HFFc6 (cell line): ENCODE results near the gene NOTCH4. TPM values are rescaled to one million over a fixed set of nuclear protein-coding genes. Genes with fewer than 3 reads are reported as not detected.
A peak's percentile ranks its signal among the peaks of the same experiment; 100 is the strongest.

Source experiments
- DNase-seq: peaks from one replicate; pipeline ENCODE4 v3.0.0-alpha.2; 2018
- H3K27ac Mint-ChIP-seq: 2 replicates; pipeline ENCODE4 v1.8.0; 2020; ENCODE audit warnings: mild to moderate bottlenecking, mixed read lengths
- H3K27me3 Mint-ChIP-seq: 2 replicates; pipeline ENCODE4 v1.8.0; 2021; ENCODE audit warnings: mild to moderate bottlenecking, moderate library complexity, mixed read lengths; ENCODE audit not compliant: insufficient read depth
- H3K36me3 Mint-ChIP-seq: 2 replicates; pipeline ENCODE4 v1.8.0; 2021; ENCODE audit warnings: low read depth, mixed read lengths
- H3K4me1 Mint-ChIP-seq: 2 replicates; pipeline ENCODE4 v1.8.0; 2020; ENCODE audit warnings: low read depth, mixed read lengths
- H3K4me3 Mint-ChIP-seq: 2 replicates; pipeline ENCODE4 v1.8.0; 2020; ENCODE audit warnings: mild to moderate bottlenecking, moderate library complexity, mixed read lengths
- H3K9me3 Mint-ChIP-seq: 2 replicates; pipeline ENCODE4 v1.8.0; 2020; ENCODE audit warnings: mild to moderate bottlenecking, mixed read lengths
- total RNA-seq, 6 experiments: library from RNA; stranded (reverse); fragmentation: NEBNext Ultra II Directional; extraction: Animal tissue kit (Norgen Biotek cat#: 25700); gene quantifications; 2 replicates in 1 of 6; 3 replicates in 5 of 6; pipeline ENCODE4 v1.2.3, GENCODE V29; 2021
- TF ChIP-seq, protein P1 (sequence below): fragments of 200-600 bp; sonication (generic); IDR thresholded peaks from 2 replicates; pipeline ENCODE4 v1.5.0; 2021; ENCODE audit warnings: antibody characterized with exemption, mild to moderate bottlenecking

NOTCH4 gene
- total RNA-seq, 6 experiments from 2014 or later: 0.29 to 0.68 (median 0.48) TPM

DNA sequence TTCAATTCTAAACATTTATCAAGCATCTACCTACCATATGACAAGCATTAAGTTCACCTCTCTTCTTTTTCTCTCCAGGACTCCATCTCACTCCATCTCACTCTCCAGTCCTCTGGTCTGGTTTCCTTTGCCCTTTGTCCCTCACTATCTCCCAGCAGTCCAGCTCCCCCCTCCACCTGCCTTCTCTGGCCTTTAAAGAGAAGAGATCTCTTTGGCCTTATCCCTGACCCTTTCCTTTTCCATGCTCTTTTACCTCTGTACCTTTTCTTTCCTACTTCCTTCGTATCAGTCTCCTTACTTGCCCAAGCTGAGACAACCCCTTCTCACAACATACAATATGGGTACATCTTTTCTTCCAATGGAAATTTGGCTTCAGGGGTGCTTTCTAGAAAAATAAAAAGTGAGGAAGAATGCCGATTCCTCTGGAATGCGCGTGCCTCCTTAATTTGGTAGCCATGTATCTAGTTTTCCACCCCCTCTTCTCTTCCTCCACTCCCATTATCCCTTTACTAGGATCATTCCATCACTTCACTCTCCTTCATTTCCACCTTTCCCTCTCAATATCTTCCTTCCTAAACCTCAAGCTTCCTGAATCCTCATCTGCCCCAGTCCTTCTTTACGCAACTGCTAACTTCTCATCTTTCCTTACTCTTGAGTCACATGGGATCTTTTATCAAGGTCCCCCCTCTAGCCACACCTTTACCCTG, 47.2 kb downstream of the NOTCH4 start:
- Mint-ChIP-seq H3K36me3 (peaks cover 15% of the 10 kb centered on the region), H3K27ac (peak overlapping the region; percentile 99), H3K4me1 (peaks cover 69% of the 10 kb centered on the region), H3K9me3 (no peaks in the 10 kb centered on the region), H3K27me3 (no peaks in the 10 kb centered on the region; the same call in 1 of the 2 replicates), H3K4me3 (peak overlapping the region; percentile 96)
- TF ChIP-seq, protein P1, sequence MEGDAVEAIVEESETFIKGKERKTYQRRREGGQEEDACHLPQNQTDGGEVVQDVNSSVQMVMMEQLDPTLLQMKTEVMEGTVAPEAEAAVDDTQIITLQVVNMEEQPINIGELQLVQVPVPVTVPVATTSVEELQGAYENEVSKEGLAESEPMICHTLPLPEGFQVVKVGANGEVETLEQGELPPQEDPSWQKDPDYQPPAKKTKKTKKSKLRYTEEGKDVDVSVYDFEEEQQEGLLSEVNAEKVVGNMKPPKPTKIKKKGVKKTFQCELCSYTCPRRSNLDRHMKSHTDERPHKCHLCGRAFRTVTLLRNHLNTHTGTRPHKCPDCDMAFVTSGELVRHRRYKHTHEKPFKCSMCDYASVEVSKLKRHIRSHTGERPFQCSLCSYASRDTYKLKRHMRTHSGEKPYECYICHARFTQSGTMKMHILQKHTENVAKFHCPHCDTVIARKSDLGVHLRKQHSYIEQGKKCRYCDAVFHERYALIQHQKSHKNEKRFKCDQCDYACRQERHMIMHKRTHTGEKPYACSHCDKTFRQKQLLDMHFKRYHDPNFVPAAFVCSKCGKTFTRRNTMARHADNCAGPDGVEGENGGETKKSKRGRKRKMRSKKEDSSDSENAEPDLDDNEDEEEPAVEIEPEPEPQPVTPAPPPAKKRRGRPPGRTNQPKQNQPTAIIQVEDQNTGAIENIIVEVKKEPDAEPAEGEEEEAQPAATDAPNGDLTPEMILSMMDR: no peak
- DNase-seq: peak; percentile 44

- H3K36me3 Mint-ChIP-seq: peaks cover 22% of the 10 kb centered on the region
- TF ChIP-seq, protein P1: no peak
- peak; percentile 98 for DNase-seq
- H3K4me3 Mint-ChIP-seq: peak within 1 kb of the TSS; percentile 96
- no peaks in the 10 kb centered on the region for H3K9me3 Mint-ChIP-seq
- peaks cover 3% of the 10 kb centered on the region; the same call in 1 of the 2 replicates for H3K27me3 Mint-ChIP-seq
- H3K4me1 Mint-ChIP-seq: peaks cover 76% of the 10 kb centered on the region
- peak within 1 kb of the TSS; percentile 99 for H3K27ac Mint-ChIP-seq
These were observed 48.0 kb downstream of the NOTCH4 start, which contains the start of gene AGPAT1 for GRCh38 chr6:32175711-32176475. Gene AGPAT1, minus strand, starts transcription at chr6:32176084. Its CDS starts 4,588 bp downstream, at chr6:32171496.

GRCh38 chr6:32175322-32175710, 48.6 kb downstream of the NOTCH4 start:
- no peak for DNase-seq
- TF ChIP-seq, protein P1: no peak
- peak overlapping the region; percentile 99 for H3K27ac Mint-ChIP-seq
- H3K4me1 Mint-ChIP-seq: peaks cover 77% of the 10 kb centered on the region
- no peaks in the 10 kb centered on the region for H3K9me3 Mint-ChIP-seq
- H3K27me3 Mint-ChIP-seq: peaks cover 3% of the 10 kb centered on the region; the same call in 1 of the 2 replicates
- peak overlapping the region; percentile 96 for H3K4me3 Mint-ChIP-seq
- H3K36me3 Mint-ChIP-seq: peaks cover 22% of the 10 kb centered on the region

GRCh38 chr6:32174416-32174815, 49.5 kb downstream of the NOTCH4 start:
- peaks cover 77% of the 10 kb centered on the region for H3K4me1 Mint-ChIP-seq
- H3K4me3 Mint-ChIP-seq: peak overlapping the region; percentile 96
- H3K9me3 Mint-ChIP-seq: no peaks in the 10 kb centered on the region
- TF ChIP-seq, protein P1: no peak
- H3K36me3 Mint-ChIP-seq: peaks cover 27% of the 10 kb centered on the region
- no peak overlapping the region for H3K27ac Mint-ChIP-seq
- DNase-seq: no peak
- peaks cover 3% of the 10 kb centered on the region; the same call in 1 of the 2 replicates for H3K27me3 Mint-ChIP-seq

DNA sequence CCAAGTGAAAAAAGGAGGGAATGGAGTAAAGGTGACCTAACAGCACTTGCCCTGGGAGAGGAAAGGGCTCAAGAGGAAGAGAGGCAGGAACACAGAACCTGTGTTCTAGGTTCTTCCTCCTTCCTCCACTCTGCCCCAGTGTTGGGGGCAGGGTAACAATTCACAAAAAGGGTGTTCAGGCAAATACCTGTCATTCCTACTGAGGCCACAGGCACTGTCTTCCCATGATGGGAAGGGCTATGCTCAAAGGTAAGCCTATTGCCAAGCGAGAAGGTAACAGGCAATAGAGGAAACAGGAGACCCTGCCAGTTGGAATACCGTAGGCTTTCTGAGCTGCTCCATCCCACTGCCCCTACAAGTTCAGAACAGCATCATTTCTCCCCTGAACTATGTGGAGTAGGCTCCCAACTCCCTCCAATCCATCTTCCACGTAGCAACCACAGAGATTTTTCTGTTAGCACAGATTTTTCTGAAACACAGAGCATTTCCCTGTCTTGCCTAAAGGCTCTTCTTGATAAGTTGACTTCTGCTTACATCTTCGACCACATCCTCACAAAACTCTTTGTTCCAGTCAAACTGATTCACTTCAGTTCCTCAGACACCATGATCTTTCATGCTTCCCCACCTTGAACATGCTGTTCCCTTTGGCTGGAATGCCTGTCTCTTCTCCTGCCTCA, 50.7 kb downstream of the NOTCH4 start:
- Mint-ChIP-seq H3K27ac (0 out of 2 replicates have a peak overlapping the region, but pooled peaks have one; percentile 3), H3K4me3 (no peak overlapping the region; the same call in 1 of the 2 replicates), H3K36me3 (peaks cover 28% of the 10 kb centered on the region), H3K4me1 (peaks cover 80% of the 10 kb centered on the region), H3K9me3 (no peaks in the 10 kb centered on the region), H3K27me3 (peaks cover 7% of the 10 kb centered on the region)
- TF ChIP-seq, protein P1: no peak
- no peak for DNase-seq
